OCI-LY3 (cell line): ENCODE data around the gene OR5B17.

Experiments used
- EZH2phosphoT487 ChIP-seq: fragments of 200-600 bp; shearing (Covaris generic); IDR thresholded peaks from 2 replicates; pipeline ENCODE4 v1.6.1; 2018; ENCODE audit warnings: antibody characterized with exemption, mixed run types, low read depth
- TF ChIP-seq, protein P1 (sequence below): fragments of 200-600, 300-600 bp; sonication (generic); IDR thresholded peaks from 2 replicates; pipeline ENCODE4 v1.5.1; 2014; ENCODE audit warnings: antibody characterized with exemption, low read length, low read depth

- TF ChIP-seq, protein P1, sequence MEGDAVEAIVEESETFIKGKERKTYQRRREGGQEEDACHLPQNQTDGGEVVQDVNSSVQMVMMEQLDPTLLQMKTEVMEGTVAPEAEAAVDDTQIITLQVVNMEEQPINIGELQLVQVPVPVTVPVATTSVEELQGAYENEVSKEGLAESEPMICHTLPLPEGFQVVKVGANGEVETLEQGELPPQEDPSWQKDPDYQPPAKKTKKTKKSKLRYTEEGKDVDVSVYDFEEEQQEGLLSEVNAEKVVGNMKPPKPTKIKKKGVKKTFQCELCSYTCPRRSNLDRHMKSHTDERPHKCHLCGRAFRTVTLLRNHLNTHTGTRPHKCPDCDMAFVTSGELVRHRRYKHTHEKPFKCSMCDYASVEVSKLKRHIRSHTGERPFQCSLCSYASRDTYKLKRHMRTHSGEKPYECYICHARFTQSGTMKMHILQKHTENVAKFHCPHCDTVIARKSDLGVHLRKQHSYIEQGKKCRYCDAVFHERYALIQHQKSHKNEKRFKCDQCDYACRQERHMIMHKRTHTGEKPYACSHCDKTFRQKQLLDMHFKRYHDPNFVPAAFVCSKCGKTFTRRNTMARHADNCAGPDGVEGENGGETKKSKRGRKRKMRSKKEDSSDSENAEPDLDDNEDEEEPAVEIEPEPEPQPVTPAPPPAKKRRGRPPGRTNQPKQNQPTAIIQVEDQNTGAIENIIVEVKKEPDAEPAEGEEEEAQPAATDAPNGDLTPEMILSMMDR, result no peak
- no peak for TF ChIP-seq EZH2phosphoT487
Observed at GRCh38 chr11:58345204-58345603, 13.7 kb downstream of the OR5B17 start.
